Activated effector memory CD4-positive, alpha-beta T cell treated with anti-CD3 and anti-CD28 coated beads, Interleukin-2, amount 50 U/mL, for 16 hours (primary cell): Measurements from ENCODE around the gene ID3.

Experiments used
- DNase-seq: peaks from one replicate; pipeline ENCODE4 v3.0.0-alpha.2; 2020

The ID3 gene, protein sequence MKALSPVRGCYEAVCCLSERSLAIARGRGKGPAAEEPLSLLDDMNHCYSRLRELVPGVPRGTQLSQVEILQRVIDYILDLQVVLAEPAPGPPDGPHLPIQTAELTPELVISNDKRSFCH

GRCh38 chr1:23559136-23559984 is at the start of gene ID3:
ID3 (minus strand) TSS chr1:23559501; CDS start chr1:23559426, 75 bp downstream.
- peak; percentile 97 for DNase-seq

DNA sequence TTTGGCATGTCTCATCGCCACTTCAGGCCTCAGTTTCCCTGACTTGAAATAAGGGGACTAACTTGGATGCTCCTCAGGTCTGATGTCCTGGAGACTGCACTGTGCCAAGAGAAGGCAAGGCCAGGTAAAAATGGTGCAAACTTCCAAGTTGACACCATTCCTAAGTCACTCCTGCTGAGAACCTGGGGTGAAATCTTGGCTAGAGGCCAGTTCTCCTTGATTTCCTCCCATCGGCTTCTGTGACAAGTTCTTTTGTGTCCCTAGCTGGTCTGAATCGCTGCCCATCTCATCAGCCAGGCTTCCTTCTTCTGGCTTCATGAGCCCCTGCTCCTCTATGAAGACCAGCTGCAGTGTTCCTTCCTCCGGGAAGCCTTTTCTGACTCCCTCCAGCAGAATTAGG is 48.6 kb upstream of the ID3 start:
- no peak for DNase-seq

DNA sequence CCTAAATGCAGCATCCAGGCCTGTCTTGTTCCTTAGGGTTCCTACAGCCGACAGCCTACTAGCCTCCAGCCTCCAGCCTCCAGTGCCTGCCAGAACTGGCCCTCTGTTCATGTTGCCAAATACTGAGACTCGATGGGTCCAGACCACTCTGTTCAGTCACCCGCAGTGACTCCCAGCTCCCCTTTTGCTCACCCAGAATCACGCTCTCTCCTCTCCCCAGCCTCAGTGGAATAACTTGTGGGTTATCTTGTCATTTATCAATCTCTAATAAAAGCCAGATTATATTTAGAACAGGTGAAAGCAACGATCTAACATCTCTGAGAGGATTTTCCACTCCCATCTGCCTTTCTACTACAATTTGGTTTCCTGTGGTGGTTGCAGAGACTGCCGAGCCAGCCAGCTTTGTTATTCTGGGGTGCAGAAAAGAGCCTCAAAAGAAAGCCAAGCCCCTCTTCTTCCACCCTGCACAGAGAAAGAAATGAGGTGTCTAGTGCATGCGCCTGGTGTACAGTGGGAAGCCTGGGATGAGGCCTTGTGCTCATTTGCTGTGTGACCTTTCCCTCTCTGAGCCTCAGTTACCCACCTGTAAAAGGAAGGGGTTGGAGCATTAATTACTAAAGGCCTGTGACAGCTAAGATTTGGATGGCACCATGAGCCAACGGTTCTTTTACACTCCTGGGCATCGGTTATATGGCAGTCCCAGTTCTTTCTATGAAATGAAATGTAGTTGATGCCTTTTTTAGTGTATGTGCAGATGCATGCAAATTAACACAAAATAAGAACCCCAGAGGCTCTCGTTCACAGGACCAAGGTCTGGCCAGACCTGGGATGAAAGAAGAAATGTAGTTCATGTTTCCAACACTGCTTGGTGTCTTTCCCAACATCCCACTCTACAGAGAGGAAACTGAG is 42.9 kb upstream of the ID3 start:
- peak; percentile 65 for DNase-seq

DNA sequence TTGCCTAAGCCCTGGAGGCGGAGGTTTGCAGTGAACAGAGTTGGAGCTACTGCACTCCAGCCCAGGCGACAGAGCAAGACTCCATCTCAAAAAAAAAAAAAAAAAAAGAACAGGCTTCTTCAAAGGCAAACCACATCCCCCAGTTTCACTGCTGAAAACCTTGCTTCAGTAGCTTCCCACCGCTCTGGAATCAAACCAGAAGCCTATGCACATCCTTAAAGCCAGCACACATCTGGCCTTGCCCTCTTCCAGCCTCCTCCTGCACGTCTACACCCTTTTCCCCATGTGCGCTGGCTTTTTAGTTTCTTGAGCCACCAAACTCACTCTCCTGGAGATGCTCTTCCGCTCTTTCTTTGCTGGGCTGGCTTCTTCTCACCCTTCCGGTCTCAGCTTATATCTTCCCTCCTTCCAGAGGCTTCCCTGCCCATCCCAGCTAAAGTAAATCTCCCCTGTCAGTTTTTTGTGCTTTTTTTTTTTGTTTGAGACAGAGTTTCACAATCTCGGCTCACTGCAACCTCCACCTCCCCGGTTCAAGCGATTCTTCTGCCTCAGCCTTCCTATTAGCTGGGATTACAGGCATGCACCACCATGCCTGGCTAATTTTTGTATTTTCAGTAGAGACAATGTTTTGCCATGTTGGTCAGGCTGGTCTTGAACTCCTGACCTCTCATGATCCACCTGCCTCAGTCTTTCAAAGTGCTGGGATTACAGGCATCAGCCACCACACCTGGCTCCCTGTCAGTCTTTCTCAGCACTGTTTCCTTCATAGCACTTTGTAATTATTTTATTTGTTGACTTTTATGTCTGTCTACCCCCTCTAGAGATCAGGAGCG is 42.0 kb upstream of the ID3 start:
- DNase-seq: no peak

DNA sequence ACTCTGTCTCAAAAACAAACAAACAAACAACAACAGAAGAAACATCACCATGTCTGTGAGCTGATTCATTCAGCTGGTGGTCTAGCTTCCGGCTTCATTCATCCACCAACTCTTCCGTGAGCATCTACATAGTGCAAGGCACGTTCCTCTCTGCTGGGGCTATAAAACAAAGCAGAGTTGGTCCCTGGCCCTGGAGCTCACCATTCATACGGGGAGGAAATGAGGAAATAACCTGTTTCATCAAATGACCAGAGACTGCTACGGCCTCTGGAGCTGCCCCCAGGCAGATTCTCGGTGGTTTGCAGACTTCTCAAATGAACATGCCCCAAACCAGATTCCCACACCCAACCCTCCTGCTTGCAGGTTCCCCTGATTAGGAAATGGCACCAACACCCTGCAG is 41.0 kb upstream of the ID3 start:
- no peak for DNase-seq

- no peak for DNase-seq
Measured at GRCh38 chr1:23599125-23599524, 39.8 kb upstream of the ID3 start.

- DNase-seq: no peak
Measured at GRCh38 chr1:23598424-23598823, 39.1 kb upstream of the ID3 start.

GRCh38 chr1:23597635-23598388 is 38.5 kb upstream of the ID3 start:
- DNase-seq: no peak

DNA sequence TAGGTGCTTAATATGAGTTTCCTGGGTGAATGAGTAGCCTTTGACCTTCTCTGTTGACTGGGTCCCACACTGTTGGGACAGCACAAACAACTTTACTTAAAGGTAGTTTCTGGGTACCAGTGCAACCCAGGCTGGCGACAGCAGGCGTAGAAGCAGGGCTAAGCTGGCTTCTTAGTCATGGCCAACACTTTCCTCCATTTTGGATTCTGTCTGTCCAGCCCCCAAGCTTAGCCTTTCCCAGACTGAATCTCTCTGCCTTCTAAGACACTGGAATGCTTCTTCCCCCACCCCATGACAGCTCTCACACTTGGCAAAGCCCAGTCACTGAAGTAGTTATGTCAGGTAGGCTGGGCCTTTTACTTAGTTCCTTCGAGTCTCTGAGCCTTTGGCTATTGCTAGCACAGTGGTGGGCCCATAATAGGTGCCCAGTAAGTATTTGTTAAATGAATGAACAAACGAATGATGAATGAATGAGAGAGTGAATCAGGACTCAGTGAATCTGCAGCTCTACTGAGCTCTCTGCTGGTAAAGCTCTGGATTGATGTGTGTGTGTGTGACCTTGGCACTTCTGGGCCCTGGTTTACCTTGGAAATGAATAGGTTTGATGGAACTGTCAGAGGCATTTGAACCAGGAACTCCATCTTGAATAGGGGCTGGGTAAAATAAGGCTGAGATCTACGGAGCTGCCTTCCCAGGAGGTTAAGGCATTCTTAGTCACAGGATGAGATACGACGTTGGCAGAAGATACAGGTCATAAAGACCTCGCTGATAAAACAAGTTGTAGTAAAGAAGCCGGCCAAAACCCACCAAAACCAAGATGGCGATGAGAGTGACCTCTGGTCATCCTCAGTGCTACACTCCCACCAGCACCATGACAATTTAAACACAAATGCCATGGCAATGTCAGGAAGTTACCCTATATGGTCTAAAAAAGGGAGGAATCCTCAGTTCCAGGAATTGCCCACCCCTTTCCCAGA is 37.4 kb upstream of the ID3 start:
- no peak for DNase-seq

DNA sequence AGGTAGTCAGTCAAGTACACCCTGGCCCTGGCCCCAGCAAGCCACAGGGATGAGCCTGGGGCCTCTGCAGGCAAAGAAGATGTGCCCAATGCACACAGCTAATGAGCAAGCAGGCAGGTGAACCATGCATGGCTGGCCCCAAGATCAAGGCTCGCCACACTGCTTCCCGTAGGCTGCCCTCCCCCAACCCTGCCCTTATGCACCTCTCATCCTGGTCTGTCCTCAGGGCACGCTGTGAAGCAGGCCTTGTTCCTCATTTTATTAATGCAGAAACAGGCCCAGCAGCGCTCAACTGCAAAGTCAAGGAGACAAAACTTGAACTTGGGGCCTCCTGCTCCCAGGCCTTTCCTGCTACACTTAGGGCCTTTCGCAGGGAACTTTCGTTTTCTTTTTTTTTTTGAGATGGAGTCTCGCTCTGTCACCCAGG is 35.6 kb upstream of the ID3 start:
- DNase-seq: no peak

GRCh38 chr1:23594149-23594907 is 35.0 kb upstream of the ID3 start:
- no peak for DNase-seq

GRCh38 chr1:23593556-23594148 is 34.4 kb upstream of the ID3 start:
- DNase-seq: no peak

- DNase-seq: no peak
Measured at GRCh38 chr1:23593042-23593521, 33.8 kb upstream of the ID3 start.

DNA sequence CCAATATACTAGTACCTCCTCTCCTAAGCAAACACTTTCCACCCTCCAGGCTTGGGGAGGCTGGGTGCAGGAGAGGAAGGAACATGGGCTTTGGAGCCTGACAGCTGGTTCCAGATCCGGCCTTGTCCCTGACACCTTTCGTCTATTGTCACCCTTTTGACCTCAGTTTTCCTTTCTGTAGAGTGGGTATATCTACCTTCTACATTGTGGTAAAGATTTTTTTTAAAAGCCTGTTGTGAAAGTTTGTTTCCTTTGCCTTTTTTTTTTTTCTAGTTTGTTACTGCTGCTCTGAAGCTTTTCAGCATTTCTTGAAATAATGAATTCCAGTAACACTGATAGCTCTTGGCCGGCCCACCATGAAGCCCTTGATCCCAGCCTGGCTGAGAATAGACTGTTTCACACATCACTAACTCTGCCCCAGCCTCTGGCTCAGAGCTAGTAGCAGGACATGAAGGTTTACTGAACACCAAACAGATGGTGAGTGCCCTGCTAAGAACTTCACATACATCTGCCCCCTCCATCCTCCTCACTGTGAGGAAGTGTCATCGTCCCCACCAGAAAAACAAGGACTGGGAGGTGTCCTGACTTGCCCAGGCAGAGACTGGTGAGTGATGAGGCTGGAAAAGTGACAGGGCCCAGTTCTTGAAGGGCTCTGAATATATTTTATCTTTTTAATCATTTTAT is 33.0 kb upstream of the ID3 start:
- no peak for DNase-seq

- DNase-seq: no peak
Measured at GRCh38 chr1:23591460-23592208, 32.3 kb upstream of the ID3 start.

DNA sequence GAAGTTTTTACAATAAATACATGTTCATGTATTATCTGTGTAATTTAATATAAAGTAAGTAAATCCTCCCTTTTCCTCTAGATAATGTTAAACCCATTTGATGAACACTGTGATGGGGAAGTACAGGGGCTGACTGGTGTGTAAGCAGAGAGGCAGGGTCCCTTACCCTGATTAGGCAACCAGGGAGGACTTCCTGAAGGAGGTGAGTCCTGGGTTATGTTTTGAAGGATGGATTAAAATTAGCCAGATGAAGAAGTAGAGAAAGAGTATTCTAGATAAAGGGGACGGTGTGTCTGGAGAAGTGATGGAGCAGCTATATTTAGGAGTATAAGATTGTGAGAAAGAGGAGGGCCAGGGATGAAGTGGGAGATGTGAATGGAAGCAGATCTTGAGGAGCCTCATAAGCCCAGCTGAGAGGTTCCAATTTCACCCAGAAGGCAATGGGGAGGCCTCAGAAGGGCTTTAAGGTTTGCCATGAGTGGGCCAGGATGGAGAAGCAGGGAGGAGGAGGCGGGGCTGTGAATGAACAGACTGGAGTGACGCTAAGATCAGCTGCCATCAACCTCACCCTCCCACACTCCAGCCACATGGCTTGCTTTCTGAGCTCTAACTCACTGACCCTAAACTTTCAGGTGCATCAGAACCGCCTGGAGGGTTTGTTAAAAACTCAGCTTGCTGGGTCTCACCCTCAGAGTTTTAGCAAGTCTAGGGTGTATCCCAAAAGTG is 30.9 kb upstream of the ID3 start:
- no peak for DNase-seq

DNA sequence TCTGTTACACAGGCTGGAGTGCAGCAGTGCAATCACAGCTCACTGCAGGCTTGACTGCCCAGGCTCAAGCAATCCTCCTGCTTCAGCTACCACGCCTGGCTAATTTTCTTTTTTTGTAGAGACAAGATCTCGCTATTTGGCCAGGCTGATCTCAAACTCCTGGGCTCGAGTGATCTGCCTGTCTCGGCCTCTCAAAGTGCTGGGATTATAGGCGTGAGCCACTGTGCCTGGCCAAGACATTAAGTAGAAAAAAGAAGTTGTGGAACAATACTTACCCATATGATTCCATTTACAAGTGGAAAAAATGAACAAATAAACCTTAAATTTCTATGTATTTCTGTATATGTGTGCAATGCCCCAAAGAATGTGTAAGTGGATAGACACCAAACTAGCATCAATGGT is 30.3 kb upstream of the ID3 start:
- no peak for DNase-seq
